Tibial artery (tissue), 4 donors: ENCODE results near the gene TEAD4.

ENCODE experiments used
- DNase-seq, 2 donors: peaks; one replicate each; pipeline ENCODE4 v3.0.0-alpha.2; 2019
- H3K27ac ChIP-seq, 2 donors: fragments of 200-600 bp; sonication (generic) in 1 of 2; 1 replicate in 1 of 2; 2 replicates in 1 of 2; pipeline ENCODE4 v1.5.1; 2018 to 2019; ENCODE audit warnings: mild to moderate bottlenecking in 1 of 2
- H3K27me3 ChIP-seq, 2 donors: fragments of 200-600 bp; sonication (generic) in 1 of 2; one replicate each; pipeline versions ENCODE4 v1.5.1 to v1.6.0; 2016 to 2019
- H3K36me3 ChIP-seq, 3 donors: fragments of 200-600 bp; sonication (generic) in 2 of 3; one replicate each; pipeline ENCODE4 v1.5.1; 2016 to 2019; ENCODE audit warnings: mild to moderate bottlenecking in 2 of 3
- H3K4me1 ChIP-seq, 4 donors: fragments of 200-600 bp; sonication (generic) in 2 of 4; 1 replicate in 3 of 4; 2 replicates in 1 of 4; pipeline ENCODE4 v1.5.1; 2016 to 2019
- H3K4me3 ChIP-seq, 2 donors: fragments of 200-600 bp; sonication (generic) in 1 of 2; 1 replicate in 1 of 2; 2 replicates in 1 of 2; pipeline ENCODE4 v1.5.1; 2018 to 2019; ENCODE audit warnings: mild to moderate bottlenecking in 2 of 2
- H3K9me3 ChIP-seq, 3 donors: fragments of 200-600 bp; sonication (generic) in 1 of 3; one replicate each; pipeline ENCODE4 v1.5.1; 2016 to 2019
- CTCF ChIP-seq, 2 experiments: fragments of 200-600 bp in 1 of 2; fragments of 450-650 bp in 1 of 2; IDR thresholded peaks; one replicate each; pipeline ENCODE4 v1.5.1; 2017 to 2019; ENCODE audit warnings: antibody characterized with exemption in 2 of 2, mild to moderate bottlenecking in 1 of 2, moderate library complexity in 1 of 2
- intact Hi-C: fragments of 100-400 bp; cut with DNase I; formaldehyde crosslinking; loops from one replicate; pipeline ENCODE4 v1.15.0; 2023; ENCODE audit warnings: low total_unique reads

TEAD4 gene

GRCh38 chr12:3083921-3084347 is 124.7 kb downstream of the TEAD4 start:
- Histone ChIP-seq H3K36me3 (peaks cover 0 to 15% (median 8%) of the 10 kb centered on the region in 3 donors), H3K27me3 (no peaks in the 10 kb centered on the region), H3K9me3 (no peaks in the 10 kb centered on the region), H3K4me3 (no peak overlapping the region), H3K27ac (no peak overlapping the region), H3K4me1 (peaks cover 0 to 8% (median 3%) of the 10 kb centered on the region in 4 donors)
- DNase-seq: no peak
- intact Hi-C loops: no loop called here
- TF ChIP-seq CTCF (IDR thresholded peaks at IDR 0.05): no peak

- intact Hi-C loops: no loop called here
- DNase-seq: no peak
- H3K9me3 ChIP-seq: no peaks in the 10 kb centered on the region
These were observed 125.5 kb downstream of the TEAD4 start for GRCh38 chr12:3084742-3085141.

GRCh38 chr12:3085341-3086139 is 126.3 kb downstream of the TEAD4 start:
- H3K4me3 ChIP-seq: no peak overlapping the region
- H3K9me3 ChIP-seq: no peaks in the 10 kb centered on the region
- DNase-seq: no peak
- no peaks in the 10 kb centered on the region for H3K27me3 ChIP-seq
- H3K27ac ChIP-seq: no peak overlapping the region
- peaks cover 0 to 15% (median 8%) of the 10 kb centered on the region in 3 donors for H3K36me3 ChIP-seq
- TF ChIP-seq CTCF (IDR thresholded peaks at IDR 0.05): no peak
- peaks cover 0 to 3% (median 0%) of the 10 kb centered on the region in 4 donors for H3K4me1 ChIP-seq
- intact Hi-C loops: no loop called here

More at GRCh38 chr12:3084742-3085141, 125.5 kb downstream of the TEAD4 start:
- Histone ChIP-seq H3K36me3 (peaks cover 0 to 15% (median 8%) of the 10 kb centered on the region in 3 donors), H3K4me3 (no peak overlapping the region), H3K27me3 (no peaks in the 10 kb centered on the region), H3K27ac (no peak overlapping the region), H3K4me1 (peaks cover 0 to 3% (median 1%) of the 10 kb centered on the region in 4 donors)
- no peak for TF ChIP-seq CTCF (IDR thresholded peaks at IDR 0.05)

GRCh38 chr12:3086211-3086610 is 127.0 kb downstream of the TEAD4 start:
- Histone ChIP-seq H3K9me3 (no peaks in the 10 kb centered on the region), H3K36me3 (peaks cover 0 to 15% (median 8%) of the 10 kb centered on the region in 3 donors), H3K27ac (no peak overlapping the region), H3K4me3 (no peak overlapping the region), H3K4me1 (peaks cover 0 to 7% (median 2%) of the 10 kb centered on the region in 4 donors), H3K27me3 (no peaks in the 10 kb centered on the region)
- no peak for TF ChIP-seq CTCF (IDR thresholded peaks at IDR 0.05)
- intact Hi-C loops: no loop called here
- DNase-seq: no peak

GRCh38 chr12:3086729-3087323 is 127.6 kb downstream of the TEAD4 start:
- H3K27ac ChIP-seq: no peak overlapping the region

More at GRCh38 chr12:3086729-3087323, 127.6 kb downstream of the TEAD4 start:
- intact Hi-C loops: no loop called here
- DNase-seq: no peak
- TF ChIP-seq CTCF (IDR thresholded peaks at IDR 0.05): no peak
- Histone ChIP-seq H3K9me3 (no peaks in the 10 kb centered on the region), H3K36me3 (peaks cover 0 to 15% (median 8%) of the 10 kb centered on the region in 3 donors), H3K4me3 (no peak overlapping the region), H3K4me1 (peaks cover 0 to 13% (median 5%) of the 10 kb centered on the region in 4 donors), H3K27me3 (no peaks in the 10 kb centered on the region)
